ENCODE data around the gene UBE2QL1.

The UBE2QL1 gene

DNA sequence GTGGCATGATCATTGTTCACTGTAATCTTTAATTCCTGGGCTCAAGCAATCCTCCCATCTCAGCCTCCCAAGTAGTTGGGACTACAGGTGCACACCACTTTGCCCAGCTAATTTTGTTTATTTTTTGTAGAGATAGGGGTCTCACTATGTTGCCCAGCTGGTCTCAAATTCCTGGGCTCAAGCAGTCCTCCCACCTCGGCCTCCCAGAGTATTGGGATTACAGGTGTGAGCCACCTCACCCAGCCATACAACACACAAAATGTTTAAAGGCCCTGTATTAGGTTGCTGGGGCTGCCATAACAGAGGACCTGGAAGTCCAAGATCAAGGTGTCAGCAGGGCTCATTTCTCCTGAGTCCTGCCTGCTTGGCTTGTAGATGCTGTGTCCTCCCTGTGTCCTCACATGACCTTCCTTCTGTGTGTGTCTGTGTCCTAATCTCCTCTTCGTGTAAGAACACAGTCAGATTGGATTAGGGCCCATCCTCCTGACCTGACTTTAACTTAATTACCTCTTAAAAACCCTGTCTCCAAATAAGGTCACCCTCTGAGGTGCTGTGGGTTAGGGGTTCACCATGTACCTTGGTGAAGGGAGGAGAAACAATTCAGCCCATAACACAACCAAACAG, 5.4 kb downstream of the UBE2QL1 start:
- DNase-seq: no peak

DNA sequence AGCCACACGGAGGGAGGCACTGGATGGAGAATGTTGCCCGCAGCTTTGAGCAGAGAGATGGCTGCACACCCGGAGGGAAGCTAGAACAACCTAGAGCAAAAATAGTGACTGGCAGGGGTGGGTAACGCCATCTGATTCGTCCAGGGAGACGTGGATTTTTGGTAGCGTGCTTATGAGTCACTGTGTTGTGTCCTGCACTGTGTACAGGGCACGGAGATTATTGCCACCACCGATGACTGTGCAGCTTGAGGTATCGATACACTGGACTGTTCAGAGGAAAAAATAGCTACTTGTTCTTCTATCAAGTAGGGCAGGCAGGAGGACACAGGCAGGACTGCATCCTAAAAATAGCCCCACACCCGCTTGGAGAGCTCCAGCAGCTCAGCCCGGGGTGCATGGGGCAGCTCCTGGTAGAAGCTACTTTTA, 6.0 kb downstream of the UBE2QL1 start:
- DNase-seq: no peak

- no peak for DNase-seq
These were observed 7.0 kb downstream of the UBE2QL1 start for GRCh38 chr5:6455571-6456200.

- DNase-seq: no peak
These were observed 8.2 kb downstream of the UBE2QL1 start for GRCh38 chr5:6456766-6457370.

- DNase-seq: no peak
These were observed 8.9 kb downstream of the UBE2QL1 start for GRCh38 chr5:6457592-6457991.

- DNase-seq: no peak
These were observed 10.2 kb downstream of the UBE2QL1 start for GRCh38 chr5:6458833-6459232.

GRCh38 chr5:6459896-6460295, 11.2 kb downstream of the UBE2QL1 start:
- DNase-seq: no peak

DNA sequence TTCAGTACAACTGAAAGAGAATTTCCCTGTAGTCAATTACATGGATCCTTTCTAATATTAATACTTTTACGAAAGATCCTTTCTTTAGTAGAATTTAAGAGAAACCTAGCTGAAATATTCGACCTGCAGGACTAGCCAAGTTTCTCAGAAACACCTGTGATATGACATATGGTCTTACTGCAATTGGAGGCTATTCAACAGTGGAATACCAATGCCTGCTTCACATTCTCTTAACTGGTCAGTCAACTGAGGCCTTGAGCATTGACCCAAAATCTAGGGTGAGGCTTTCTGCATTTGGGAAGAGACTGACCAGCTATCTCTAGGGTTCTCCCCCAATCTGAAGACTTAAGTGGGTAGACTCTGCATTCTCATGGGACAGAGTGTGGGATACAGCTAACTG, 12.3 kb downstream of the UBE2QL1 start:
- DNase-seq: no peak

- DNase-seq: no peak
These were observed 13.4 kb downstream of the UBE2QL1 start for GRCh38 chr5:6461793-6462650.

- DNase-seq: no peak
These were observed 14.0 kb downstream of the UBE2QL1 start for GRCh38 chr5:6462671-6463070.

DNA sequence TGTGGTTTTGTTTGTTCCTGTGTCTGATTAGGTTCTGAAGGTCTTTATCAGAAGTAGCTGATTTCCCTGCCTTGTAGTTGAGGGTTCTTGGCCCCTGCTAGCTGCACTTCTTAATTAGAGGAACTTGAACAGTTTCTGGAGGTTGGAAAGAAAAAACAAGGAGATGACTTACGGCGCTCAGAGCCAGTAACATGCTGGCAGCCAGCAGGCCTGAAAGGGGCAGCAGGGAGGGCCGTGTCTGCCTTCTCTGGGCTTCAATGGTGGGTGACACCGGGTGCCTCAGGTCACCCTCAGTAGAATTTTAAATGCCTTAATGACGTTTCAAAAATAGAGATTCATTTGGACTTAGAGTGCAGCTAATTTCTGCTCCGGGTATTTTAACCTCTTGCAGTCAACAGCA, 15.8 kb downstream of the UBE2QL1 start:
- DNase-seq: no peak

- no peak for DNase-seq
These were observed 17.5 kb downstream of the UBE2QL1 start for GRCh38 chr5:6465831-6466790.

DNA sequence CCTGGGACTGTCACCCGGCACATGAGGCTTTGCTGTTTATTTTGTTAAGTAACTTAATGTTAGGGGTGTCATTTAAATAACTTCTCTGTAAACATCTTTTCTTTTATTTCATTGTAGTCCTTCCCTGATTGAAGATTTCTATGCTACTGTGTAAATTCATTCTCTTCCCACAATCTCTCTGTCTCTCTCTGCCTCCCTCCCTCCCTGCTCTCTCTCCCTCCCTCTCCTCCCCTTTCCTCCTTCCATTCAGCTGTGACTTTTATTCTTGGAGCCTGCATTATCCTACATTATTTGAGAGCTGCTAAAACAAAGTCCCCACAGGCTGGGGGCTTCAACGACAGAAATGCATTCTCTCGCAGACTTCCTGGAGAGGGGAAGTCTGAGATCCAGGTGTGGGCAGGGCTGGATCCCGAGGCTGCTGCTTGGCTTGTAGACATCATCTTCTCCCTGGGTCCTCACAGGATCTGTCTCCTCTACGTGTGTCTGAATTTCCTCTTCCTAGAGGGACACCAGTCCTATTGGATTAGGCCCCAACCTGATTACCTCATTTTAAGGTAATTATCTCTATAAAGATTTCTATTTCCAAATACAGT, 18.4 kb downstream of the UBE2QL1 start:
- no peak for DNase-seq

GRCh38 chr5:6467591-6467990, 18.9 kb downstream of the UBE2QL1 start:
- no peak for DNase-seq

- DNase-seq: no peak
These were observed 19.4 kb downstream of the UBE2QL1 start for GRCh38 chr5:6468104-6468503.

DNA sequence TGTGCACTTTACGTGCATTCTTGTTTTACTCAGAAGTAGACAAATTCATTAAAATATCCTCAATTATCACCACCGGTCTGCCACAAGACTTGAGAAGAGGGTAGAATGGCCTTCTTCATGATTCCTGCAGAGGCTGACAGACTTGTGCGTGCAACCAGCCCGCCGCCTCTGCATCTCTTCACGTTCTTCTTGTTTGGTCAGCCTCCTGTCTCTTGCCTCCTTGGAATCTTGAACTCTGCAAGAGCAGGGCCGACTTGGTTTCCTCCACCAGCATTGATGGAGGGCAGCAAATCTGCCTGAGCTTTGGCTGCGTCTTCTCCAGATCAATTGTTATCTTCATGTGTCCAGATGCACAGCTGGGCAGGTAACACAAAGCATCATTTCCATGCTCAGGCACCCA, 20.2 kb downstream of the UBE2QL1 start:
- DNase-seq: no peak

GRCh38 chr5:6469836-6470235, 21.2 kb downstream of the UBE2QL1 start:
- DNase-seq: no peak

GRCh38 chr5:6470672-6471071, 22.0 kb downstream of the UBE2QL1 start:
- no peak for DNase-seq

- DNase-seq: no peak
These were observed 22.6 kb downstream of the UBE2QL1 start for GRCh38 chr5:6471252-6471651.

DNA sequence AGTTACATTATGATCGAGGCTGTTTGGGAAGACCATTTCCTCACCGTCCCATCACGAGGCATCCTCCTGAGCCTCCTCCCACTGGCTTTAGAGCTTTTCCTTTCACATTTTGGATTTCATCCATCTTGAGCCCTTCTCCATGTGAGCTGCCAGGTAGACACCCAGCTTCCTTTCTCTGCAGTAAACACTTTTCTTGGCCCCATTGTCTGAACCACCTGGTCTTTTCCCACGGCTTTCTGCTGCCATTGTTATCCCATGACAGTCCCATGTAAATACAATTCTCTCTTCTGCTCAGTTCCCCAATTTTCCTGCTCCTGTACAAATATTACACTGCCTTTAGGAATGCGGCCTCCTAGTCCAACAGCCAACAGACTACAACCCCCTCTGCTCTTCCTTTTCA, 24.1 kb downstream of the UBE2QL1 start:
- DNase-seq: no peak

Measured in anterior cingulate cortex (tissue), 58 donors.